Bronchial epithelial cell (primary cell): ENCODE data around the gene PHACTR3. TPM values are rescaled to one million over a fixed set of nuclear protein-coding genes. Genes with fewer than 3 reads are reported as not detected.

Source experiments
- DNase-seq: peaks from one replicate; pipeline ENCODE4 v3.0.0-alpha.2; 2010; ENCODE audit warnings: low read depth
- FAIRE-seq: peaks from 2 replicates; lab custom pipeline; 2011; peaks lifted over from hg19 to GRCh38; lab: Jason Lieb, UNC
- H3K27me3 ChIP-seq: 2 replicates; pipeline ENCODE4 v1.5.1; 2011; ENCODE audit warnings: low read length; ENCODE audit not compliant: control insufficient read depth, insufficient read depth
- H3K36me3 ChIP-seq: 2 replicates; pipeline ENCODE4 v1.5.1; 2011; ENCODE audit warnings: low read length; ENCODE audit not compliant: control insufficient read depth, insufficient read depth
- H3K4me3 ChIP-seq: 2 replicates; pipeline ENCODE4 v1.5.1; 2011; ENCODE audit warnings: mild to moderate bottlenecking, low read depth, low read length, control low read depth
- CTCF ChIP-seq: IDR thresholded peaks from 2 replicates; pipeline ENCODE4 v1.5.1; 2011; ENCODE audit warnings: mild to moderate bottlenecking, moderate library complexity, low read length, control low read depth, inconsistent platforms; ENCODE audit not compliant: insufficient read depth, severe bottlenecking
- total RNA-seq: library from RNA; depleted of rRNA; stranded (reverse); fragments of >200 nt; gene quantifications from 2 replicates; pipeline ENCODE4 v1.2.1, GENCODE V29; 2014

PHACTR3 gene
- total RNA-seq, 1 donor from 2014 or later = 15.0 TPM

GRCh38 chr20:59680852-59681251 is 76.5 kb downstream of the PHACTR3 start:
- no peaks in the 10 kb centered on the region for H3K27me3 ChIP-seq
- FAIRE-seq (no peak), DNase-seq (no peak)
- no peak for TF ChIP-seq CTCF
- H3K36me3 ChIP-seq = no peaks in the 10 kb centered on the region
- H3K4me3 ChIP-seq = no peak overlapping the region

- TF ChIP-seq CTCF = no peak
- H3K4me3 ChIP-seq = no peak overlapping the region
- H3K27me3 ChIP-seq = no peaks in the 10 kb centered on the region
- FAIRE-seq (no peak), DNase-seq (no peak)
- no peaks in the 10 kb centered on the region for H3K36me3 ChIP-seq
Measured at GRCh38 chr20:59682603-59683002, 78.3 kb downstream of the PHACTR3 start.

GRCh38 chr20:59683181-59683580 is 78.8 kb downstream of the PHACTR3 start:
- no peaks in the 10 kb centered on the region for H3K36me3 ChIP-seq
- TF ChIP-seq CTCF = no peak
- H3K27me3 ChIP-seq = no peaks in the 10 kb centered on the region
- FAIRE-seq = no peak
- DNase-seq = no peak
- no peak overlapping the region for H3K4me3 ChIP-seq

- TF ChIP-seq CTCF = no peak
- Histone ChIP-seq H3K36me3 (no peaks in the 10 kb centered on the region), H3K27me3 (no peaks in the 10 kb centered on the region), H3K4me3 (no peak overlapping the region)
- no peak for FAIRE-seq
- no peak for DNase-seq
Measured at GRCh38 chr20:59684685-59685242, 80.4 kb downstream of the PHACTR3 start.

- H3K36me3 ChIP-seq = no peaks in the 10 kb centered on the region
- H3K4me3 ChIP-seq = no peak overlapping the region
- H3K27me3 ChIP-seq = no peaks in the 10 kb centered on the region
- DNase-seq (no peak), FAIRE-seq (peak; percentile 89)
- no peak for TF ChIP-seq CTCF
Measured at GRCh38 chr20:59686404-59687346, 82.3 kb downstream of the PHACTR3 start.
